ENCODE data around the gene ZNF22.

The ZNF22 gene

DNA sequence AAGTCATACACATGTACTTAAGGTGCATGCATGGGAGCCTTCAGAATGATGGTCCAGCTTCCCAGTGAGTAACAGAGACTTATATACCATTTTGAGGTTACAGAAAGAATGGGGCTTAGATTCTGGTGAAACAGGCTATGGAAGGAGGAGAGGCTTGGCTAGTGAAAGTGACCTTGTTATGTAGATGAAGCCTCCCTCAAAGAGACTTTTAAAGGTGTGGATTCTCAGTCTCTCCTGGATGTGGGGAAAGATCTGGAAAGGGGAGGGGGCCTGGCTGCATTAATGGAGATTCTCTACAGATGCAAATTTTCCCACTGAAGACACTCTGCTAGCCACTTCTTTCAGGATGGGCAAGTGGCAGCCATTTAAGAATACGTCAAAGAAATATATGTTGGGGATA is 35.6 kb upstream of the ZNF22 start:
- DNase-seq (ENCODE audit: low read depth) = no peak

DNA sequence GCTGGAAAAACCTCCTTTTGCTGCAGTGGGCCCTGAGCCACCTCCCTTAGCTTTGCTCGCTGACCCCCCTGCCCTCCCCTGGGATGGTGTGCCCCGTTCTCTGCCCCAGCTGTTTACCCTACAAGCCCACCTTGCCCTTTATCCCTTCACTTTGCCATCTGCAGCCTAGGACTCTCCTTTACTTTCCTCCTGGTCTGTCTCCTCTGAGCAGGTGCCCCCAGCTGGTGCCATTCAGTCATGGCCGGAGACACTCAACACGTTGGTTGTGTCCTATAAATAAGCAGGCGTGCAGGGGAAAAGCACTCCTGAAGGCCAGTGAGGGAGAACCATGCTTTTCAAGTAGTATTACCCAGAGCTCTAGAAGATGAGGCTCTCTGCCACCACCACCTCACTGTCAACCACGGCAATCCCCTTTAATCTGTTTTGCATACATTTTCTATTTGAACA is 35.0 kb upstream of the ZNF22 start:
- no peak for DNase-seq (ENCODE audit: low read depth)

DNA sequence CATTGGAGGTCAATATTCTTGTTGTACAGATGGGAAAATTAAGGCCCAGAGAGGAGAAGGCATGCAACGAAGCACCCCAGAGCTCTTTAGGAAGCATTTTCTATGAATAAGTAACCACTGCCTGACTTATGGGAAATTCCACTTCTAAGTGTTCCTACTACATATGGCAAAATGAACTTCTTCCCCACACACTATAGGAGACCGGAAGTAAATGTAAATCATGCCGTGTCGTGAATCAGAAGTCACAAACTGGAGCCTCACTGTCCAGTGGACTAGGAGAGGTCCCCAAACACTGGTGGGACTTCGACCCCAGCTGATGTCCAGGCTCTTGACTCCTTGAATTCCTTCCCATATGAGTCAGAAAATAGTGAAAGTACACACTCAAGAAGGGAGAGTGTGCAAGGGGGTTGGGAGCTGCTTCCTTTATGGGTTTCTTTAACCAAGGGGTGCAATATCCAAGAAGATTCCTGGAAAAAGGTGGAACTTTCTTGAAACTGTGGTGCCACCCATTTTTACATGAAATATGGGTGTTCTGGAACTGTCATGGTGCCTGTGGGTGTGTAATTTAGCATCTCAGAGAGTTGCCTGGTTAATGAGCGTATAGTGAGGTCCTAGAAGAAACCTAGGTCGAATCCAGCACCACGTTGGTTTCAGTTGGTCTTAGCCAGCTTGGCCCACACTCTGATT is 34.5 kb upstream of the ZNF22 start:
- DNase-seq (ENCODE audit: low read depth) = no peak

DNA sequence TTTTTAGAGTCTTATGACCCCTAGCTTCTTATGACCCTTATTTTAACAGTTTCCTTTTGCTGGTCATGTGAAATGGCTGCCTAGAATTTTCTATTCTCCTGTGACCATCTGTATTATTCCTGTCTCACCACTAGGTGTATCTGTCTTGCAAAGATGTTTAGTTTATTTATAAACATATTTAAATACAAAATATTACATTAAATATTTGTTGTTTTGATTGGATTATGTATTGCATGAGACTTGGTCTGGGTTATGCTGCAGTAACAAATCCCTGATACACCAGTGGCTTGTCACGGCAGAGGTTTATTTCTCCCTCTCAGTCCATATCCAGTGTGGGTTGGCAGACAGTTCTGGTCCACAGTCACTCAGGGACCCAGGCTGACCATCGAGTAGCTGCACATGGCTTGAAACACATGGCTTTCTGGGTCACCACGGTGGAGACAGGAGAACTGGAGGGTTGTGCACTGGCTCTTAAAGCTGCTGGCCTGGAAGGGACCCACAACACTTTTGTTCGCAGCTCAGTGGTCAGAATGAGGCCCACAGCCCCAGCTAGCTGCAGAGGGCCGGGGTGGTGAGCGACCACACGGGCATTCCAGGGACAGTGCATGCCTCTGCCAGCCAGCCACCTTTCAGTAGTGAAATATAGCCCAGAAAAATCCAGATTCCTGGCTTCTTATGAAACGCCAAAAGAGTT is 33.8 kb upstream of the ZNF22 start:
- no peak for DNase-seq (ENCODE audit: low read depth)

DNA sequence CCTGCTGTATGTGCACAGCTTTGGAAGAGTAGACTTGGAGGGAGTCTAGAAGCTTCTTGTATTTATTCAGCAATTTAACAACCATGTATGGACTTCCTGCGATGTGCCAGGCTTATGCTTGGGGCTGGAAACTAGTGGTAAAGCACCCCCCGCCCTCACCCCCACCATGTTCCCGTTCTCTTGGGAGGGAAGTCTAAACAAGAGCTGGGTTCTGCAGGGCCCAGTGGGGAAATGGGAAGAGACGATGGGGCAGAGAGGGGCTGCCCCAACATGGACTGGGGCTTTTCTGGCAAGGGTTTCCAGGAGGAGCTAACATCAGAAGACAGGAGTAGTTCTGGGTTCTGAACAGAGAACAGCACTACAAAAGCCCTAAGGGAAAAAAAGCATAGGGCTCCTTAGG is 33.1 kb upstream of the ZNF22 start:
- DNase-seq (ENCODE audit: low read depth) = no peak

DNA sequence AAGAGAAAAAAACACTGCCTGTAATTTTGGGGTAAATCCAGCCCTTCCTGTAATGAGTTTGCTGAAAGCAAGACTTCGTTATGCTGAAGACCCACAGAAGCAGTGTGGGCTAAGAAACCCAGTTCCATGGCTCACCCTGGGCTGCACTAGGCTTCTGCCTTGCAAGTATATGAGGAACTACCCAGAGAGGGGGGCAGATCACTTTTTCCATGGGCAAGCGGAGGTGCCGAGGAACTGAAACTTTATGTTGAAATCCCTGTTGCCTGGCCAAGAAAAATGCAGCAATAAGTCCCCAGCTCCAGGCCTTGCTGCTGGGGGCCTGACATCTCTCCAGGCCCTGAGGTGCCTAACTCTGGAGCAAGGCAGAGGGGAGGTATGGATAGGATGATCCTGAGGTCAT is 32.6 kb upstream of the ZNF22 start:
- DNase-seq (ENCODE audit: low read depth) = peak; percentile 60

DNA sequence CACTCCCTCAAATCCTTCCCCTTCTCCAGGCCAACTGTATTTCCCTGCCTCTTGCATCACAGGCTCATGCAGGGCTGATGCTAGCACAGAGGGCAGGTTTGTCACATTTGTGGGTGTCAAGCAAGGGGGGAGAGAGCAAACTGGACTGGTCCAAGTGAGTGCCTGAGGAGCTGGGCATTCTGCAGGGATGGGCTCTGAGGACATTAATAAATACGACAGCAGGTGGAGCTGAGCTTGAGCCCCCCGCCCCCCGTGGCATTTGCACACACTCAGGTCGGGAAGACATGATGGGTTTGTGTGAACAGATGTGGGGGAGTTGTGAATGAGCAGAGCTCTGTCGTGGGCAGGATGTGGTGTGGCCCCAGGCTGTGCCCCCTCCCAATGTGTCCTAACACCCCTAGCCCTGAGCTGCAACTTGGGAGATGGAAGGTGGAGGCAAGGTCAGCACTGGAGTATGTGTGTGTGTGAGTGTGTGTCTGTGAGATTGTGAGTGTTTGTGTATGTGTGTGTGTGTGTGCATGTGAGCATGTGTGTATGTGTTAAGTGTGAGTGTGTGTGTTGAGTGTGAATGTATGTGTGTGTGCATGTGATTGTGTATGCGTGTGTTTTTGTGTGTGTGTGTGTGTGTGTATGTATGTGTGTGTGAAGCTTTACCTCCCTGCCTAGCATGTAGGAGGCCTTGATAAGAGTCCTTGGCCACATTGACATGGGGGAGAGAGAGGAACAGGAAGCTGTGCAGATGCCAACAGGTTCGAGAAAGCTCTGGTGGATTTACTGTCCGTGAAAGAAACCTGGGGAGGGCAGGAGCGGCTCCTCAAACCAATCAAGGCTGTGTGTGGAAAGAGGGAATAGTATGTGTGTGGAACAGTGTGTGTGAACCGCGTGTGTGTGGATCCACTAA is 32.0 kb upstream of the ZNF22 start:
- DNase-seq (ENCODE audit: low read depth) = no peak

DNA sequence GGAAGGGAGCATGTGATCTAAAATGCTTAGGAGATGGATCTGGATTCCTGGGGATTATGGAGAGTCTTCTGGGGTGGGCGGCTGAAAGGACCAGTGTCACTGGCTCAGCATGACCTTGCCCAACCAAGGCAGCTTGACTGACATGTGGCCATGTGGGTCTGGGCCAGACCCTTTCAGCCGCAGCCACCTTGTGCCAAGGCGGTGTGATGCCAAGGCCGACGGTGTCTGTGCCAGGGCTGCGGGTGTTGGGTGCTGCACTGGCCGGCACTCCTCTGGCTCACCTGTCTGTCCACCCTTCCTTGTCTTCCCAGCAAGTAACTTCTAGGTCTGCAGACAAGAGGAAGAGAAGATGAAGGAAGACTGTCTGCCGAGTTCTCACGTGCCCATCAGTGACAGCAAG is 30.9 kb upstream of the ZNF22 start:
- no peak for DNase-seq (ENCODE audit: low read depth)

DNA sequence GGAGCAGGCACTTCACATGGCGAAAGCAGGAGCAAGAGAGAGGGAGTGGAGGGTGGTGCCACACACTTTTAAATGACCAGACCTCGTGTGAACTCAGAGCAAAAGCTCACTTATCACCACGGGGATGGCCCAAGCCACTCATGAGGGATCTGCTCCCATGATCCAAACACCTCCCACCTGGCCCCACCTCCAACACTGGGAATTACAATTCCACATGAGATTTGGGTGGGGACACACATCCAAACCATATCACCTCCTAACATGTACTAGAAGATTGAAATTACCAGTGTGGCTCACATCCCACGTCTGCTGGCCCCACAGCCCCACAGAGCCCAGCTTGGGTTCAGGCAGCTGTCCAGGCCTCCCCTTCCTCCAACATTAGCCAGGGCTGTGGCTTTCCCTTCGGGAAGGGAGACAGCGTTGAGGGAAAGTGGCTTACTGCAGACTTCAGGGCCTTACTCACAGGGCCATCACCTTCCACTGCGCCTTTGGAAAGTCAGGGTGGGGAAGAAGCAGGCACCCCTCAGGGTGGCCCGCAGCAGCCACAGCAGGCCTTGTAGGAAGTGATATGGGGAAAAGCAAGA is 29.8 kb upstream of the ZNF22 start:
- no peak for DNase-seq (ENCODE audit: low read depth)

DNA sequence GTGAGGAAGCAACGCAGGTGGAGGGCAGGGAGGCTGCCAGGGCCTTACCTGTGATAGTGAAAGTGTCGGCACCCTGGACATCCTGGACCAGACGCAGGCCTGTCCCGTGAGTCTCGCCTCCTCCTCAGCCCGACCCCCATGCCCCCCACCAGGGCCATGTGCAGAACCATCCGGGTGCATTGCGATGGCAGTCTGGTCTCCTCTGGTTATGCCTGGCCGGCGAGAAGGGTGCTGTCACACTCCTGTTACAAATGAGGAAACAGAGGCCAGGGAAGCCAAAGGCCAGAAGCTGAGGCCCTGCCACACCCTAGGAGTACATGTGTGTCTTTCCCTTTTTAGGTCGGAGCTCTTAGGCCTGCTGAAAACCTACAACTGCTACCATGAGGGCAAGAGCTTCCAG is 29.3 kb upstream of the ZNF22 start:
- DNase-seq (ENCODE audit: low read depth) = no peak

DNA sequence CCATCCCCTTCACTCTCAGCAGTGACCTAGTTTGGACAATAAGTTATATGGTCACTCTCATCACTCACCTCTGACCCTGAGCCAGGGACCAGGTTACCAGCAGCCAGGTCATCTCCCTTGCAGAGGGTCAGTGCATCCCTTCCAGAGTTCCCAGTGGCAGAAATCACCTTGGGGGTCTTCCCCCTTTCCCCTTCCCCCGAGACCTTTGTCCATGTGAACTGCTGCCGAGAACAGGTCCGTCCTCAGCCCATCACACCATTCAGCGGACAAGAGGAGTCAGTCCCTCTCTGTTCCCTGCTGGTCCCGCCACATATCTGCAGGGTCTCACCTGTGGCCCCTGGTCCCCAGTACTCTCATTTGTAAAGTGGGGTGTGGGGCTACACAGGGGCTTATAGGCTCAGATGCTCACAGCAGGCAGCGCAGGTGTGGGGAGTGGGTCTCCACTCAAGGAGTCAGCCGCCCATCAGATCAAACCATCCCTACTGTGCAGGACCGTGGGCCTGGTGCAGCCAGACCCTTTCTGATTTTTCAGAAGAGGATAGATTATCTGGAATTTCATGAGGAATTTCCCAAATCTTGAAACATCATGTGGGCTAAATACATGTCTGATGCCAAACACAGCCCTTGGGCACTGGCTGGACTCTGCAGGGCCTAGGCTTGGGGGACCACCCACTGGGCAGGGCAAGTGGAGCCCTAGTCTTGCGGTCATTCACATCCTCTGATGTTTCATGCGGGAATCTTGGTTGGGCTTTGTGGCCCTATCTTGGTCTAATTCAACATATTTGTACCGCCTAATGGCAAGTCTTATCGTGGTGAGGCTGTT is 28.6 kb upstream of the ZNF22 start:
- no peak for DNase-seq (ENCODE audit: low read depth)

DNA sequence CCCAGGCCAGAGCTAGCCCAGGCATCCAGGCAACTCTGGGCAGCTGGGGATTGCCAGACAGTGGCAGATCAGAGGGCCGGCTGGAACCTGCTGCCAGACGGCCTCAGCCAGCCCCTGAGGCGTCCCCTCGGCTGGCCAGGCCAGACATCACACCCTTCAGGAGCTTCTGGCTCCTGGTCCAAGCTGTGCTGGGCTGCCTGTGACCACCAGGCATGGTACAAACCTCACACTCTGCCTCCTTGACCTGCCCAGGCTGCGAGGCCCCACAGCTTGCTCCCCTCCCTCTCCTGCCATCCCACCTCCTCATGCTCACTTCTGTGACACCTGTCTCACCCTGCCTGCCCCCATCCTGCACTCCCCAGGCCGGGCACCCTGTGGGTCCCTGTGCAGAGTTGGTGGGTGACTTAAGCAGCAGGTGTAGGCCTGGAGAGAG is 27.8 kb upstream of the ZNF22 start:
- no peak for DNase-seq (ENCODE audit: low read depth)

DNA sequence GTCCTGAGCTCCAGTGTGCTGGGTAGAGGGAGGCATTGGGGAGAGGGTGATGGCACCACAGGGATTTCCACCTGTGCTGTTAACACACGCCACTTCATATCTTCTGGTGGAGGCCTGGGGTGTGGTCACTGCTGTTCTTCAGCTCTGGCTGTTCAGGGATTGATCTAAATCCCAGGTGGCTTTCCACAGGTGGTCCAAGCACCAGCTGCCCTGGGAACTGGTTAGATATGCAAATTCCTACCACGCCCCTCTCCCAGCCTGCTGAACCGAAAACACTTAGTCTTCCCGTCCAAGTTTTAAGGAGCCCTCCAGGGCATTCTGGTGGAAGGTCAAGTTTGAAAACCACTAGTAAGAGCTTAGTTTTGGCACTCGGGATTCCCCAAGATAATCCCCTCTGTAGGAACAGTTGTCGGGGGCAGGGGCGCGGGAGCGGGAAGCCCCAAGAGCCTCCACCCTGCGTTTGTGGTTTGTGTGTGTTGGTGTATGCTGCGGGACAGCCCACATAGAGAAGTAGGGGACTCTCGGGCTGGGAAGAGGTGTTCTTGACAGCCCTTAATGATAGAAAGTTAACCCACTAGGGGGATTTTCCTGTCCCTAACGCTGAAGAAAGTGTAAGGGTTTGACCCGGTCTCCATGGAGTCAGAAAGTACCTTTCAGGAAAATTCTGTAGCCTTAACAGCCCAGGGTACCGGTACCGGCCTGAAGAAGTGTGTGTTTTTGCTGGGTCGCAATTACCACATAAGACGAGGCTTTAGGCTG is 27.2 kb upstream of the ZNF22 start:
- no peak for DNase-seq (ENCODE audit: low read depth)

DNA sequence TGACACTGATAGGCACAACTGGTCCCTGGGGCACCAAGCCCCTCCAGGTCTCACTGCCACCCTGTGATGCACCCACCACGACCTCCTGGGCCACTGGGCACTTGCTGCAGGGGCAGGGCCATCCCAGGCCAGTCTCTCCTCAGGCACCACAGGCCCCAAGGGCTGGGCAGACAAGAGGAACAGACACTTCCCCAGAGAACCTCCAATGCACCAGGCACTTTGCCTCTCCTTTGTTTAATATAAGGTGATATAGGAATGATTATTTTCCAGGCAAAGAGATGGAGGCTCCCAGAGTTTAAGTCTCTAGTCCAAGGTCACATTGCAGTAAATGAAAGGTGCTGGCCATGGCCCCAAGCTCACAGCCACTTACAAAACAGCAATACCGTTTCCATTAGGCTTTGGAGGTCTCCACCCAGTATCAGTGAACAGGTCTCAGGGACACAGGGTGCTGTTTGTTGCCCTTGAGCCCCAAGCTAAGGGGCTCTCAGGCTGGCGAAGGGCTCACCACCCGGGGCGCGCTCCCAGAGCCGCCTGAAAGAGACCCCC is 26.6 kb upstream of the ZNF22 start:
- no peak for DNase-seq (ENCODE audit: low read depth)

DNA sequence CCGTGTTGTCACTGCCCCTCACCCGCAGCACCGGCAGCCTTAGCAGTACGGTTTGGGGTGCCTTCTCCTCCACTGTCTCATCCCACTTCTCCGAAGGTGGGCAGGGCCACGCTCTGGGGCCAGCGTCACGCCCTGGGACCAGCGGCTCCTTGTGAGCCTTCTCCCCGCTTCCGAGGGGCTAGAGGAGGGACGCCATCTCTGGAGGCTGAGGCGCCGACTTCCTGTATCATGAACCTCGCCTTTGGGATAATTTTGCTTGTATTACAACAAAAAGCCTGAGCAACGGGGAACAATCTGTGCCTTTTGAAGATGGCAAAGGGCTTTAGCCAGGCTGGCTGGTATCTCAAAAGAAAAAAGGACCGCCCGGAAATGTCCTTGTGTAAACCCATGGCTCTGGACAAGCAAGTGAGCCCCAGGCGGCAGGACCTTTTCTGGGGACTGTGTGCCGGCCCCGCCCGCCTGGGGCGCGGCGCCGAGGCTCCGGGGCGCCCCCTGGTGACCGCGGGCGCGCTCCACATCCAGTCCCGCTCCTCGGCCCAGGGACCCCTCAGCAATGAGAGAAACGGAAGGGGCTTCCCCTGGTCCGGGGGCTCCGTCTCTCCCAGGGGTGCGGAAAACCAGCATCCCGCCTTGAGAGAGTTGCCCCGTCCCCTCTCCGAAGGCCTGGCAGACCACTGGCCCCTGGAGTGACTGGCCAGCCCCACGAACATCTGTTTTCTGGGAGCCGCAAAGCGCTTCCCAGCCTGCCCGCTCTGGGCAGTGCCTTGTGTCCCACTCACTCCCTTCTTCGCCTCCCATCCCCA is 25.9 kb upstream of the ZNF22 start:
- no peak for DNase-seq (ENCODE audit: low read depth)

DNA sequence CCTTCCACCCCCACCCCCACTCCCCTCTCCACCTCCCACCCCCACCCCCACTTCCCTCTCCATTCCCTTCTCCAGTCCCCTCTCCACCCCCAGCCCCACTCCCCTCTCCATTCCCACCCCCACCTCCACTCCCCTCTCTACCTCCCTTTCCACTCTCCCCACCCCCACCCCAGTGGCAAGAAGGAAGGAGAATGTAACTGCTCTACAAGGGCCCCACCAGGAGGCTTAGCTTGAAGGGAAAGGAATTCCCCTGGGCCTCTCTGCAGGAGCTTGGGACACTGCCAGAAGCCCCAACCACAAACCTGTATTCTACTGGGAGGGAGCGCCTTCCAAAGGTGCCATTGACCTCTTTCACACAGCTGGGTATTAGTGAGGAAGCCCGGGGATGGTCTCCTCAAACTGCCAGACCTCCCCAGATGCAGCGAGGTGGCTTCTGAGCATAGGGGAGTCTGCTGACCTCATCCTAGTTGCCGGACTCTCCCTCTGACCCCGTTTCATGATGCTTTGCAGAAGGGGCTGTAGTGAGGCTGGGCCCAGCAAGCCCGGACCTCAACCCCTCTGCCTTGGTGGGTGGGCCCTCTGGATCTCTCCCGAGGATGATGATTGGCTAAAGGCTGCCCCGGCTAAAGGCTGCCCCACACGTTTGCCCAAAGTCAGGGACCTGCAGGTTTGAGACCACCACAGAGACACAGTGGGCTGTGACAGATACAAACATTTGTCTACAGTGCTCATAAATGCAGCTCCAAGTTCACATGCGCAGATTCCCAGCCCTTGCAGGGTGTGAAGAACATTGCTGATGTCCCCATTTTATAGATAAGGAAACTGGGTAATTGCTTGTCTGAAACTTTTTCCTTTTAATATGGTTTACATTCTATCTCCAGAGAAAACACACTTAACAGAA is 25.0 kb upstream of the ZNF22 start:
- DNase-seq (ENCODE audit: low read depth) = no peak

DNA sequence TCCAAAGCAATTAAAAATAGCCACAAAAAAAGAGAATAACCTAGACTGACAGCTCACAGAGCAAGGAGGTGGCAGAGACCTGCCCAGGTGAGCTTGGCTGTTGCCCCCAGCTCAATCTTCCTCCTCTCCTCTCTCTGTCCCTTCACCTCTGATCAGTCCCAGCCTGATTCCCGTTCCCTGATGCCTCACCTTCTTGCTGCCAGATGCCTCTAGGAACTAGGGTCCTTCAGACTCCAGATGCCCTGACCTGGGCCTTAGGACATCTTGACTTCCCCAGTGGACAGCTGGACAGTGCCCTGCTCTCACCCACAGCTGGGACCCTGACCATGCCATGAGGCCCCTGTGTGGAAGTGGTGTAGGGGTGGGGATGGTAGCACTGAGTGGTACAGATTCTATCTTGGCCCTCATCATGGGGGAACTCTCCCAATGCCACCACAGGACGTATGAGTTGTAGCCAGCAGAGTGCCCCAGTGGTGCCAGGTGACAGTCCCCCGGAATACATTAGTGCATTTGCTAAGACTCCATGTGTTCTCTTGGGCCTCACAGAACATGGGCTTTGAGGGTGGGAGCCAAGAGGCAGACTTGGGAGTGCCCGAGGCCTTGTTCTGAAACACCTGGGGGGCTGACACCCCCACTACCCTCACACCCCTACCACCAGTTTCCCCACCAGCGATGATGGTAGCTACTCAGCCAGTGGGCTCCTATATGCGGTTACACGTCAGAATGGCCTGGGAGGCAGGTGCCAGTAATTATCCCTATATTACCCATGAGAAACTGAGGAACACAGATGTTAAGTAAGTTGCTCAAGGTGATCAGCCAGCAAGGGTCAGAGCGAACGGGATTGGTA is 24.1 kb upstream of the ZNF22 start:
- no peak for DNase-seq (ENCODE audit: low read depth)
